H1 (cell line): ENCODE results near the gene EED.
"Not testable (repeated sequence)": the region's sequence is repeated elsewhere in the genome, so short reads cannot be mapped to it uniquely, and the experiment has no call there.

ENCODE experiments used
- BRCA1 ChIP-seq: IDR thresholded peaks from 2 replicates; pipeline ENCODE4 v1.6.1; 2012; ENCODE audit warnings: low read depth, low read length, improper control_type of control experiment
- CTCF ChIP-seq, 3 experiments: IDR thresholded peaks; 1 replicate in 2 of 3; 2 replicates in 1 of 3; pipeline versions ENCODE4 v1.5.1 to v1.6.1; 2011; ENCODE audit warnings: low read length in 3 of 3, mild to moderate bottlenecking in 3 of 3, inconsistent platforms in 2 of 3, low read depth in 1 of 3, moderate library complexity in 1 of 3; ENCODE audit not compliant: insufficient read depth in 1 of 3; ENCODE audit errors: control extremely low read depth in 1 of 3
- KDM1A ChIP-seq: fragments of 200-600, 300-600 bp; sonication (generic); IDR thresholded peaks from 2 replicates; pipeline ENCODE4 v1.7.1; 2016; ENCODE audit warnings: mild to moderate bottlenecking, low read length, borderline replicate concordance
- POLR2A ChIP-seq, 2 experiments: IDR thresholded peaks; 1 replicate in 1 of 2; 2 replicates in 1 of 2; pipeline ENCODE4 v1.6.1; 2011; ENCODE audit warnings: low read depth in 2 of 2, low read length in 2 of 2, mild to moderate bottlenecking in 2 of 2; ENCODE audit errors: control extremely low read depth in 1 of 2
- SP1 ChIP-seq: IDR thresholded peaks from 2 replicates; pipeline ENCODE4 v1.6.1; 2011; ENCODE audit warnings: low read depth, low read length
- TCF12 ChIP-seq: IDR thresholded peaks from 2 replicates; pipeline ENCODE4 v1.6.1; 2011; ENCODE audit warnings: low read depth, mild to moderate bottlenecking, low read length
- YY1 ChIP-seq: IDR thresholded peaks from 2 replicates; pipeline ENCODE4 v1.6.1; 2011; ENCODE audit warnings: low read depth, mild to moderate bottlenecking, low read length

- TF ChIP-seq BRCA1; CTCF (IDR thresholded peaks at IDR 0.05; ENCODE audit: control extremely low read depth in 1 of 3, insufficient read depth in 1 of 3, low read depth in 1 of 3, low read length in 3 of 3); TCF12; POLR2A (IDR thresholded peaks at IDR 0.05; ENCODE audit: control extremely low read depth in 1 of 2, low read depth in 2 of 2, low read length in 2 of 2); KDM1A; YY1; SP1: not testable (repeated sequence)
These were observed 15.6 kb upstream of the EED start for GRCh38 chr11:86229039-86229330.
